Stomach smooth muscle (tissue), 2 donors: ENCODE results near the gene PER3.

ENCODE experiments used
- H3K27ac ChIP-seq: one replicate; pipeline ENCODE4 v1.7.0; 2013; ENCODE audit warnings: mild to moderate bottlenecking, low read length, inconsistent platforms
- H3K27me3 ChIP-seq, 2 donors: one replicate each; pipeline ENCODE4 v1.7.0; 2013; ENCODE audit warnings: low read length in 2 of 2; ENCODE audit not compliant: insufficient read depth in 2 of 2, control insufficient read depth in 1 of 2
- H3K36me3 ChIP-seq, 2 donors: one replicate each; pipeline ENCODE4 v1.7.0; 2013; ENCODE audit warnings: low read length in 2 of 2; ENCODE audit not compliant: control insufficient read depth in 2 of 2, insufficient read depth in 2 of 2
- H3K4me1 ChIP-seq: one replicate; pipeline ENCODE4 v1.7.0; 2013; ENCODE audit warnings: low read length; ENCODE audit not compliant: control insufficient read depth, insufficient read depth
- H3K4me3 ChIP-seq, 2 donors: one replicate each; pipeline ENCODE4 v1.7.0; 2013; ENCODE audit warnings: low read length in 2 of 2
- H3K9ac ChIP-seq, 2 donors: one replicate each; pipeline ENCODE4 v1.7.0; 2013; ENCODE audit warnings: low read length in 2 of 2, mild to moderate bottlenecking in 1 of 2
- H3K9me3 ChIP-seq, 2 donors: one replicate each; pipeline ENCODE4 v1.7.0; 2013; ENCODE audit warnings: low read length in 2 of 2; ENCODE audit not compliant: control insufficient read depth in 2 of 2
- donor health status: healthy.
- donor health status: Pancreatic carcinoma.

Gene PER3

GRCh38 chr1:7890853-7891252 is 106.8 kb downstream of the PER3 start:
- Histone ChIP-seq H3K9ac (no peak overlapping the region), H3K9me3 (no peaks in the 10 kb centered on the region), H3K4me1 (no peaks in the 10 kb centered on the region), H3K27me3 (peaks cover 14 to 15% of the 10 kb centered on the region in 2 donors), H3K27ac (no peak overlapping the region), H3K4me3 (no peak overlapping the region), H3K36me3 (no peaks in the 10 kb centered on the region)

- Histone ChIP-seq H3K9me3 (no peaks in the 10 kb centered on the region), H3K4me1 (no peaks in the 10 kb centered on the region), H3K27me3 (peaks cover 10 to 14% of the 10 kb centered on the region in 2 donors), H3K9ac (no peak overlapping the region), H3K27ac (no peak overlapping the region), H3K4me3 (no peak overlapping the region), H3K36me3 (no peaks in the 10 kb centered on the region)
Observed at GRCh38 chr1:7891804-7892203, 107.7 kb downstream of the PER3 start.

GRCh38 chr1:7893529-7894180 is 109.6 kb downstream of the PER3 start:
- H3K4me3 ChIP-seq: no peak overlapping the region
- no peaks in the 10 kb centered on the region for H3K4me1 ChIP-seq
- no peak overlapping the region for H3K27ac ChIP-seq
- H3K9me3 ChIP-seq: no peaks in the 10 kb centered on the region
- H3K27me3 ChIP-seq: peaks cover 2 to 6% of the 10 kb centered on the region in 2 donors
- H3K9ac ChIP-seq: no peak overlapping the region
- no peaks in the 10 kb centered on the region for H3K36me3 ChIP-seq
